ENCODE measurements around the gene PAWR.
"Not testable (repeated sequence)": the region's sequence is repeated elsewhere in the genome, so short reads cannot be mapped to it uniquely, and the experiment has no call there.

PAWR gene

GRCh38 chr12:79645235-79645630 is 45.5 kb downstream of the PAWR start:
- TF ChIP-seq ZNF274 (IDR thresholded peaks at IDR 0.05; ENCODE audit: low read depth, low read length) = no peak
- H3K4me3 ChIP-seq (ENCODE audit: low read length) = no peak overlapping the region

DNA sequence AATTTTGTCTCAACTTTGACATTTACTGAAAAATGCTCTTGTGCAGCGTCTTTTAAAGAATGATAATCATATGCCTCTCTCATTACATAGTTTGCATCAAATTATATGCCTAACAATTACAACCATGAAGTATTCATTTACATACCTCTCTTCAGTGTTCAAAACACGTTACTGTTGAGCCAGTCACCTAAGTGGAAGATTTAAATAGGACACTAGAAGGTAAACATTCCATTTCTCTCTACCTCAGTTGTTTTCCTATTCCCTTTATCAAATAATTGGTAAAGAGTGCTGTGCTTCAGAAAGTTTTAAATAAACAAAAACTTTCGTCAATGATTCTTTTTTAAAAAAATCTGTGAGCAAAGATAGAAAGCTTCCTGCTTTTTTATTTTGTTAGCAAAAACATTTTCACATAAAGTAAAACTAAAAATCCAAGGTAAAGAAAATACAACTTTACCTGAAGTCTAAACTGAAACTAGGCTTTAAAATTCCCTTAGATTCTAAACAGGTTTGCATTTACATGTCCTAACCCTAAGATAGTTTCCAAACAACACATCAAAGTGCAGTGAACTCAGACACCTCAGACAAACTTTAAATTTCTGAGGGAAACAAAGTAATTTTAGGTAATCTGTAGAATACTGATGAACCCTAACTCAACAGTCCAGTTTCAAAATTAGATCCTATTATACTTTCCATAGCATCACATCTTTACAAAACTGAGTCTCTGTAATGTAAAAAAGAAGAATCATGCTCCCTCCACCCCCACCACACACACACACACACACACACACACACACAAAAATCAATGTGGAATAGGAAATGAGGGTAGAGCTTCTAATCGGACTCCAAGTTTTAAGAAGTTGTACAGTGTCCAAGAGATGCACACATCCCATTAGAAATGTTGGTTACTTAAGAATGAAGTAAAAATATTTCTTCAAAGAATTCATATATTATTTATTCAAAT is 46.2 kb downstream of the PAWR start:
- TF ChIP-seq ZNF274 (IDR thresholded peaks at IDR 0.05; ENCODE audit: low read depth, low read length) = no peak
- H3K4me3 ChIP-seq (ENCODE audit: low read length) = no peak overlapping the region

DNA sequence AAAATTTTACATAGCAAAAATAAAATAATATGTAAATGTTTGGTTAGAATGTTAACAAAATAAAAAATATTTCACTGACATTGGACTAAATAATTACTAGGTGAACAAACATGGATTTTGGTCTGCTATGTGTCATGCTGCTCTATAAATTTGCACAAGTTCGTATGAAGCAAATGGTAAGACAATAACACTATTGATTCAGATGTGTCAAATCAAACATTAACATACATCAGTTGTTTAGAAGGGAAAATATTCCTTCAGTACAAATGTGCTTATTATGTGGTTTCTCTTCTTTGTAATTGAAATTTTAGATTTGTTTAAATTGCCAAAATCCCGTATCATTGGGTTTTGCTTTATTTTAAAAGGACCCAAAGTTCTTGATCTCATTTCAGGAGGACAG is 46.9 kb downstream of the PAWR start:
- TF ChIP-seq ZNF274 (IDR thresholded peaks at IDR 0.05; ENCODE audit: low read depth, low read length) = no peak
- H3K4me3 ChIP-seq (ENCODE audit: low read length) = no peak overlapping the region

- H3K4me3 ChIP-seq (ENCODE audit: low read length) = no peak overlapping the region
- TF ChIP-seq ZNF274 (IDR thresholded peaks at IDR 0.05; ENCODE audit: low read depth, low read length) = no peak
Measured at GRCh38 chr12:79638490-79638889, 52.3 kb downstream of the PAWR start.

GRCh38 chr12:79637093-79637492 is 53.7 kb downstream of the PAWR start:
- no peak overlapping the region for H3K4me3 ChIP-seq (ENCODE audit: low read length)
- TF ChIP-seq ZNF274 (IDR thresholded peaks at IDR 0.05; ENCODE audit: low read depth, low read length) = no peak

GRCh38 chr12:79635676-79636075 is 55.1 kb downstream of the PAWR start:
- H3K4me3 ChIP-seq (ENCODE audit: low read length) = no peak overlapping the region
- no peak for TF ChIP-seq ZNF274 (IDR thresholded peaks at IDR 0.05; ENCODE audit: low read depth, low read length)

GRCh38 chr12:79634957-79635471 is 55.8 kb downstream of the PAWR start:
- no peak overlapping the region for H3K4me3 ChIP-seq (ENCODE audit: low read length)
- TF ChIP-seq ZNF274 (IDR thresholded peaks at IDR 0.05; ENCODE audit: low read depth, low read length) = no peak

GRCh38 chr12:79629561-79629960 is 61.2 kb downstream of the PAWR start:
- no peak for TF ChIP-seq ZNF274 (IDR thresholded peaks at IDR 0.05; ENCODE audit: low read depth, low read length)

DNA sequence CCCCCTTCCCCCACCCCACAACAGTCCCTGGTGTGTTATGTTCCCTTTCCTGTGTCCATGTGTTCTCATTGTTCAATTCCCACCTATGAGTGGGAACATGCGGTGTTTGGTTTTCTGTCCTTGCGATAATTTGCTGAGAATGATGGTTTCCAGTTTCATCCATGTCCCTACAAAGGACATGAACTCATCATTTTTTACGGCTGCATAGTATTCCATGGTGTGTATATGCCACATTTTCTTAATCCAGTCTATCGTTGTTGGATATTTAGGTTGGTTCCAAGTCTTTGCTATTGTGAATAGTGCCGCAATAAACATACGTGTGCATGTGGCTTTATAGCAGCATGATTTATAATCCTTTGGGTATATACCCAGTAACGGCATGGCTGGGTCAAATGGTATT is 64.0 kb downstream of the PAWR start:
- H3K4me3 ChIP-seq (ENCODE audit: low read length) = not testable (repeated sequence)

More at GRCh38 chr12:79629561-79629960, 61.2 kb downstream of the PAWR start:
- H3K4me3 ChIP-seq (ENCODE audit: low read length) = no peak overlapping the region

- TF ChIP-seq ZNF274 (IDR thresholded peaks at IDR 0.05; ENCODE audit: low read depth, low read length) = no peak
- H3K4me3 ChIP-seq (ENCODE audit: low read length) = no peak overlapping the region
Measured at GRCh38 chr12:79624378-79624777, 66.4 kb downstream of the PAWR start.

DNA sequence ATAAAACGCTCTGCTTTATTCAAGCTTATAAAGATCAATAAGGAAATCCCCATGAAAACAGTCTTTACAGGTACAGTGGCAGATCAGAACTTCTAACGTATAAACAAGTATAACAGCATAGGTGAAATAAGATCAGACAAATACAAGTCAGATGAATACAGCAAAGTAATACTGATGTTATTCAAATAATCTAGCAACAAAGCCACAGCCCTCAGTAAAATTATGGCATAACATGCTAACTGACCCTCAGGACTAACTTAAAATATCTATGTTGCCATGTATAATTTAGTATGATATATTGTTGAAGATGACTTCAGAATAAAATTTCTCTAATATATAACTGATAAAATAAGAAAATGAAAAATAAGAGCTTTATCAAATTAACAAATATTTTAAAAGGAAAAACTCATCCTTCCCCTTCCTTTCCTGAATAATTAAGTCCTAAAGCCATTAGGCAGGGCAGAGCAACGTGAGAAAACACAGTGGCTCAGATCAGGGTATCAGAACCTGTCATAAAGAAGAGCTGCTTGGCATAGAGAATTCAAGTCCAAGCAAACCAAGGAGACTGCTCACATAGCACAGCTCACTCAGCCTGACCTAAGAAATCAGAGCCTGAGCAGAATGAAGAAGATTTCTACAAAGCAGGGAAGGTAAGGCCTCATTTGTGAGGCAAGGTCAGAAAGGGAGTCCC is 70.7 kb downstream of the PAWR start:
- no peak overlapping the region for H3K4me3 ChIP-seq (ENCODE audit: low read length)
- no peak for TF ChIP-seq ZNF274 (IDR thresholded peaks at IDR 0.05; ENCODE audit: low read depth, low read length)

DNA sequence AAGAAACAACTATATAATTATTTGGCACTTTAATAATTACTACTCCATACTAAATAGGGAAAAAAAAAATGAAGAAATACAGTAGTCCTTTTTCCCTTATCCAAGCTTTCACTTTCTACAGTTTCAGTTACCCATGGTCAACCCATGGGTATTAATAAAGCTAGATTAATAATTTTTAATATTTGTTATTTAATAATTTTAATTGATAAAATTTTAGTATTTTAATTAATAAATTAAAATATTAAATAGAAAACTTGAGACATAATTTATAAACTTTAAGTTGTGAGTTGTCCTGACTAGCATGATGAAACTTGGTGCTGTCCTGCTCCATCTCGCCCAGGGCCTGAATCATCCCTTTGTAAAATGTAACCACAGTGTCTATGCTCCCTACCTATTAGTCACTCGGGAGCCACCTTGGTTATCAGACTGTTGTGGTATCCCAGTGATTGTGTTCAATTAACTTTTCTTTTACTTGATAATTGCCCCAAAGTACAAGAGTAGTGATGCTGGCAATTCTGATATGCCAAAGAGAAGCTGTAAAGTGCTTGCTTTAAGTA is 71.8 kb downstream of the PAWR start:
- TF ChIP-seq ZNF274 (IDR thresholded peaks at IDR 0.05; ENCODE audit: low read depth, low read length) = no peak
- no peak overlapping the region for H3K4me3 ChIP-seq (ENCODE audit: low read length)

GRCh38 chr12:79617696-79618095 is 73.1 kb downstream of the PAWR start:
- H3K4me3 ChIP-seq (ENCODE audit: low read length) = no peak overlapping the region
- no peak for TF ChIP-seq ZNF274 (IDR thresholded peaks at IDR 0.05; ENCODE audit: low read depth, low read length)

Measured in GM08714 (cell line).